ENCODE measurements around the gene GOLGA8A. TPM values are rescaled to one million over a fixed set of nuclear protein-coding genes. Genes with fewer than 3 reads are reported as not detected.

Gene GOLGA8A
- total RNA-seq, 6 donors from 2014 or later: 28.1 to 172 (median 70.4) TPM

DNA sequence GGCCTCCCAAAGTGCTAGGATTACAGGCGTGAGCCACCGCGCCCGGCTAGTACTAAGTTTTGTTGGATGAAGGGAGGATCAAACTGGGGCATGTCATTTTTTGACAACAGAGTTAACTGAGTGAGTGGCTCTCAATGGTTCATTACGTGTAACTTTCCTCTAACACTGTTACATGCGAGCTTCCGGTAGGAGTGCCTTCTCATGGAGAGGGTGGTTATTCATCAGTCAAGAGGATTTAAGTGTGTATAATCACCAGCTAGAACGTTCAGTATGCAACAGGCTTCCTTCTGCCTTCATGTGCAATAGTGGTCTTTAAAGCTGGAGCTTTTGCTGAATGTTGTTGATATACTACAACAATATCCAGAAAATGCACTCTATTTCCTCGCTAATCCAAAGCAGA, 19.1 kb upstream of the GOLGA8A start:
- no peak overlapping the region for H3K4me3 ChIP-seq
- H3K9me3 ChIP-seq: no peaks in the 10 kb centered on the region
- ATAC-seq (ENCODE audit: low FRiP score in 2 of 2) (peak in 1 of 2 donors; percentile 65), DNase-seq (peak in 1 of 2 donors; percentile 26)
- TF ChIP-seq EP300 (IDR thresholded peaks at IDR 0.05): no peak
- TF ChIP-seq, protein P1, sequence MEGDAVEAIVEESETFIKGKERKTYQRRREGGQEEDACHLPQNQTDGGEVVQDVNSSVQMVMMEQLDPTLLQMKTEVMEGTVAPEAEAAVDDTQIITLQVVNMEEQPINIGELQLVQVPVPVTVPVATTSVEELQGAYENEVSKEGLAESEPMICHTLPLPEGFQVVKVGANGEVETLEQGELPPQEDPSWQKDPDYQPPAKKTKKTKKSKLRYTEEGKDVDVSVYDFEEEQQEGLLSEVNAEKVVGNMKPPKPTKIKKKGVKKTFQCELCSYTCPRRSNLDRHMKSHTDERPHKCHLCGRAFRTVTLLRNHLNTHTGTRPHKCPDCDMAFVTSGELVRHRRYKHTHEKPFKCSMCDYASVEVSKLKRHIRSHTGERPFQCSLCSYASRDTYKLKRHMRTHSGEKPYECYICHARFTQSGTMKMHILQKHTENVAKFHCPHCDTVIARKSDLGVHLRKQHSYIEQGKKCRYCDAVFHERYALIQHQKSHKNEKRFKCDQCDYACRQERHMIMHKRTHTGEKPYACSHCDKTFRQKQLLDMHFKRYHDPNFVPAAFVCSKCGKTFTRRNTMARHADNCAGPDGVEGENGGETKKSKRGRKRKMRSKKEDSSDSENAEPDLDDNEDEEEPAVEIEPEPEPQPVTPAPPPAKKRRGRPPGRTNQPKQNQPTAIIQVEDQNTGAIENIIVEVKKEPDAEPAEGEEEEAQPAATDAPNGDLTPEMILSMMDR (IDR thresholded peaks at IDR 0.05): no peak
- no peak for TF ChIP-seq POLR2AphosphoS5 (IDR thresholded peaks at IDR 0.05)
- no peak for TF ChIP-seq POLR2A (IDR thresholded peaks at IDR 0.05)
- WGBS, 2 donors: 51 to 55% methylated on average over 9 of the region's 9 CpGs
- H3K27me3 ChIP-seq: no peaks in the 10 kb centered on the region
- H3K36me3 ChIP-seq: no peaks in the 10 kb centered on the region
- H3K27ac ChIP-seq: no peak overlapping the region
- no peaks in the 10 kb centered on the region for H3K4me1 ChIP-seq

DNA sequence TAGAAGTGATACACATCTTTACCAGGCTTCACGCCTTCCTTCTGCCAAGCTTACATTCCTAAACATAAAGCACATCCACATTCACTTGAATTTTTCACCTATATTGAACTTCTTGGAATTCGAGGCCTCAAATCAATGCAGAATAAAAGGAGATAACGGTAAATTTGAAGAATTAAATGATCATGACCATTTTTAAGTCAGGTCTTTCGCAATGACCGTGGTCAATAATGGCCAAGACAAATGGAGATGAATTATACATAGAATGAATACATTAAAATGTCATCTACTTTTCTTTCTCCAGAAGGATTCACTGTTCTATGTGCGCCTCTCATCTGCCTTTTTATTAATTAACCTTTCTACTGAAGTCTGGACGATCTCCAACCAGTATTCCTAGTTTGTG, 5.3 kb upstream of the GOLGA8A start:
- H3K36me3 ChIP-seq: no peaks in the 10 kb centered on the region
- no peak overlapping the region for H3K27ac ChIP-seq
- peaks cover 0 to 2% (median under 1%) of the 10 kb centered on the region in 4 donors for H3K4me1 ChIP-seq
- no peak for DNase-seq
- 84 to 89% methylated on average over 7 of the region's 7 CpGs for WGBS, 2 donors
- H3K4me3 ChIP-seq: no peak overlapping the region
- TF ChIP-seq EP300 (IDR thresholded peaks at IDR 0.05): no peak
- TF ChIP-seq POLR2A (IDR thresholded peaks at IDR 0.05): no peak
- TF ChIP-seq, protein P1 (IDR thresholded peaks at IDR 0.05): no peak
- no peak for TF ChIP-seq POLR2AphosphoS5 (IDR thresholded peaks at IDR 0.05)
- no peak for ATAC-seq (ENCODE audit: low FRiP score in 2 of 2)
- H3K27me3 ChIP-seq: no peaks in the 10 kb centered on the region
- no peaks in the 10 kb centered on the region for H3K9me3 ChIP-seq

DNA sequence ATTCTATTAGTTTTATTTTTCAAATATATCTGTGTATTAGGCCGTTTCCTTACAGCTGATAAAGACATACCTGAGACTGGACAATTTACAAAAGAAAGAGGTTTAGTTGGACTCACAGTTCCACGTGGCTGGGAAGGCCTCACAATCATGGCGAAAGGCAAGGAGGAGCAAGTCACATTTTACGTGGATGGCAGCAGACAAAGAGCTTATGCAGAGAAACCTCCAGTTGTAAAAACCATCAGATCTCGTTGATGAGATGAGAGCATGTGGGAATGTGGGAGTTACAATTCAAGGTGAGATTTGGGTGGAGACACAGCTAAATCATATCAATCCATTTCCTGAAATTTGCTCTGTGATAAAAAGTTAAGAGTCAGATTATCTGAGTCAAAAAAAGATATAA, 2.3 kb upstream of the GOLGA8A start:
- H3K4me1 ChIP-seq: peaks cover 0 to 20% (median 14%) of the 10 kb centered on the region in 4 donors
- H3K4me3 ChIP-seq: no peak overlapping the region
- ATAC-seq (ENCODE audit: low FRiP score in 2 of 2) (no peak), DNase-seq (no peak)
- no peaks in the 10 kb centered on the region for H3K9me3 ChIP-seq
- TF ChIP-seq EP300 (IDR thresholded peaks at IDR 0.05) (no peak), POLR2A (IDR thresholded peaks at IDR 0.05) (no peak), POLR2AphosphoS5 (IDR thresholded peaks at IDR 0.05) (no peak)
- TF ChIP-seq, protein P1 (IDR thresholded peaks at IDR 0.05): no peak
- H3K27me3 ChIP-seq: peaks cover 0 to 11% (median 4%) of the 10 kb centered on the region in 4 donors
- WGBS, 2 donors: 70 to 75% methylated on average over 5 of the region's 5 CpGs
- H3K27ac ChIP-seq: no peak overlapping the region
- H3K36me3 ChIP-seq: no peaks in the 10 kb centered on the region

DNA sequence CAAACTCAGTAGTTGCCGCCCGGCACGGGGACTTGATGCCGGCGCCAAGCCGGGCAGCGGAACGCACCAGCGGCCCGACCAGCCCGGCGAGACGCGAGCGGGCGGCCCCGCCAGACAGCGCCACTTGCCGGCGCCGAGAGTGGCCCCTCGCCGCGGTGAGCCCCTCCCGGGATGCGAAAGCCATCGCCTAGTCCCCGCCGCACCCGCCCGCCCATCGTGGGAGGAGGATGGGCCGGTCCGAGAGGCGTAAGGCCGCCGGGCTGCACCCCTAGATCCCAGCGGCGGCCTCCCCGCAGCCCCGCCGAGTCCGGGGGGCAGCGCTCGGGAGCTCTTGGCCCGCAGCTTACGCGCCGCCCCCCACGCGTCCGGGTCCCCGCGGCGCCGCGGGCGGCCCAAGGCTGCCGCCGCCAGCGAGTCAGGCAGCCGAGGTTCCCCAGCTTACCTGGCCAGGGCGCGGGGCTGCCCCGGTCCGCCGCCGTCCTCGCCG, 609 bp downstream of the GOLGA8A start:
- H3K4me3 ChIP-seq: peak overlapping the region; percentile 25 to 83 (median 73)
- TF ChIP-seq, protein P1 (IDR thresholded peaks at IDR 0.05): no peak
- TF ChIP-seq POLR2A (IDR thresholded peaks at IDR 0.05) (no peak), EP300 (IDR thresholded peaks at IDR 0.05) (no peak), POLR2AphosphoS5 (IDR thresholded peaks at IDR 0.05) (no peak)
- H3K27ac ChIP-seq: peak overlapping the region in 2 of 4 donors; percentile 45 to 54
- peak in 1 of 2 donors; percentile 92 for DNase-seq
- H3K27me3 ChIP-seq: peaks cover 0 to 11% (median 4%) of the 10 kb centered on the region in 4 donors
- no peaks in the 10 kb centered on the region for H3K9me3 ChIP-seq
- WGBS, 2 donors: 0 to 1% methylated on average over 5 to 16 of the region's 70 CpGs
- ATAC-seq (ENCODE audit: low FRiP score in 2 of 2): peak; percentile 60 to 69
- H3K36me3 ChIP-seq: no peaks in the 10 kb centered on the region
- H3K4me1 ChIP-seq: peaks cover 0 to 20% (median 14%) of the 10 kb centered on the region in 4 donors
